Right ventricle myocardium inferior (tissue), 1 donor: Measurements from ENCODE around the gene PSMC3IP. TPM values are rescaled to one million over a fixed set of nuclear protein-coding genes. Genes with fewer than 3 reads are reported as not detected.
"Not testable (repeated sequence)": the region's sequence is repeated elsewhere in the genome, so short reads cannot be mapped to it uniquely, and the experiment has no call there.

Experiments
- ATAC-seq: fragments of 200-7000 bp; cut with Tn5 transposase; one replicate; pipeline ENCODE4 v1.9.1; 2020; ENCODE audit warnings: mild to moderate bottlenecking, moderate library complexity
- DNase-seq: peaks from one replicate; pipeline ENCODE4 v3.0.0; 2021; ENCODE audit errors: missing footprints
- intact Hi-C: fragments of 100-400 bp; cut with DNase I; formaldehyde crosslinking; loops from one replicate; pipeline ENCODE4 v1.11.0; 2022
- total RNA-seq: library from RNA; stranded (reverse); fragmentation: NEBNext Ultra II Directional; extraction: Animal tissue kit (Norgen Biotek cat#: 25700); gene quantifications from one replicate; pipeline ENCODE4 v1.2.1, GENCODE V29; 2021
- donor health status: DM: no; HTN: yes; CAD: no; lungs with severe emphysema.

The PSMC3IP gene
- total RNA-seq, 1 donor from 2014 or later, result 3.4 TPM

DNA sequence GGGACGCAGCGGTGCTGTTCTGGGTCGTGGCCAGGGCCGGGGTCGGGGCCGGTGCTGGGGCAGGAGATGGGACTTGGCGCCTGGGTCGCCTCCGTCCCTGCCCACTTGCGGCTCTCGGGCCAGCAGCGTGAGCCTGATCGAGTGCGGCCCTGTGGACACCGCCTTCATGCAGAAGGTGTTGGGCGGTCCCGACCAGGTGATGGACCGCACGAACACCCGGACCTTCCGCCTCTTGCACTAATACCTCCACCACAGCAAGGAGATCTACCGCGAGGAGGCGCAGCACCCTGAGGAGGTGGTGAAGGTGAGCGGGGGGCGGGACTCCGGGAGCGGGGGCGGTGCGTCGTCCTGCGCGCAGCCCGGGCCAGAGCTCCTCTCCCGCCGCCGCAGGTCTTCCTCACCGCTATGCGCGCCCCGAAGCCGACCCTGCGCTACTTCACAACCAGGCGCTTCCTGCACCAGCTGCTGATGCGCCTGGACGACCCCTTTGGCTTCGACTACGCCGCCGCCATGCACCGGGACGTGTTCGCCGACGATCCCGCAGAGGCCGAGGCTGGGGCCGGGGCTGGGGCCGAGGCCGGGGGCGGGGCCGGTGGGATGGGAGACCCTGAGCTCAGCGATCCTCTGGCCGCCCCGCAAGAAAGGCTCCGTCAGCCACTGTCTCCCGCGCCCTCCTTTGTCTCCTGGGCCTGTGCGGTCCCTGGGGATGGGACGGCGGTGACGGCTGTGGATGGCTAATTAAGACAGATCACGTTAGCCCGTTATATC, 29.3 kb downstream of the PSMC3IP start:
- intact Hi-C loops, result no loop called here
- DNase-seq, result peak; percentile 82
- ATAC-seq, result peak; percentile 48

DNA sequence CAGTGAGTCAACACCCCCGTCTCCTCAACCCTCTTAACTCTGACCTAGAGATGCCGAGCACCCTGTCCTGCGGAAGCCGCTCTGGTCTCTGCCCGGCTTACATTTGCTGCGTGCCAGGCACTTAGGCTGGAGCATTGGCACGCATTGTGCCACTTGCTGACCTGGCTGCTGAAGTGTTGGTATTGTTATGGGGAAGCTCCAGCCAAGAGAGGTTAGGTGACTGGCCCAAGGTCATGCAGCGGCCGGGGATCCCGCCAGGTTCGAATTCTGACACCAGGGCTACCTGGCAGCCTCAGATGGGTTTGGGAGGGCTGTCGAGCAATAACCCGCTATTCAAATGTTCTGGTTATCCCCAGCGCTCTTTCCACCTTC, 29.8 kb downstream of the PSMC3IP start:
- ATAC-seq (peak; percentile 75), DNase-seq (no peak)
- intact Hi-C loops, result no loop called here

GRCh38 chr17:42547001-42547461, 30.5 kb downstream of the PSMC3IP start:
- no peak for DNase-seq
- intact Hi-C loops, result no loop called here
- peak; percentile 4 for ATAC-seq

- ATAC-seq, DNase-seq, intact Hi-C loops: not testable (repeated sequence)
Measured at GRCh38 chr17:42545755-42546505, 31.6 kb downstream of the PSMC3IP start.

GRCh38 chr17:42544874-42545283, 32.6 kb downstream of the PSMC3IP start:
- intact Hi-C loops, result no loop called here
- DNase-seq (no peak), ATAC-seq (no peak)

DNA sequence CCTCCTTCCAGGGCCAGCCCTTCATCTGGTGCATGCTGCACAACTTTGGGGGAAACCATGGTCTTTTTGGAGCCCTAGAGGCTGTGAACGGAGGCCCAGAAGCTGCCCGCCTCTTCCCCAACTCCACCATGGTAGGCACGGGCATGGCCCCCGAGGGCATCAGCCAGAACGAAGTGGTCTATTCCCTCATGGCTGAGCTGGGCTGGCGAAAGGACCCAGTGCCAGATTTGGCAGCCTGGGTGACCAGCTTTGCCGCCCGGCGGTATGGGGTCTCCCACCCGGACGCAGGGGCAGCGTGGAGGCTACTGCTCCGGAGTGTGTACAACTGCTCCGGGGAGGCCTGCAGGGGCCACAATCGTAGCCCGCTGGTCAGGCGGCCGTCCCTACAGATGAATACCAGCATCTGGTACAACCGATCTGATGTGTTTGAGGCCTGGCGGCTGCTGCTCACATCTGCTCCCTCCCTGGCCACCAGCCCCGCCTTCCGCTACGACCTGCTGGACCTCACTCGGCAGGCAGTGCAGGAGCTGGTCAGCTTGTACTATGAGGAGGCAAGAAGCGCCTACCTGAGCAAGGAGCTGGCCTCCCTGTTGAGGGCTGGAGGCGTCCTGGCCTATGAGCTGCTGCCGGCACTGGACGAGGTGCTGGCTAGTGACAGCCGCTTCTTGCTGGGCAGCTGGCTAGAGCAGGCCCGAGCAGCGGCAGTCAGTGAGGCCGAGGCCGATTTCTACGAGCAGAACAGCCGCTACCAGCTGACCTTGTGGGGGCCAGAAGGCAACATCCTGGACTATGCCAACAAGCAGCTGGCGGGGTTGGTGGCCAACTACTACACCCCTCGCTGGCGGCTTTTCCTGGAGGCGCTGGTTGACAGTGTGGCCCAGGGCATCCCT, 34.1 kb downstream of the PSMC3IP start:
- intact Hi-C loops, result no loop called here
- DNase-seq, result peak; percentile 60
- no peak for ATAC-seq

GRCh38 chr17:42541041-42541833, 36.3 kb downstream of the PSMC3IP start:
- ATAC-seq (no peak), DNase-seq (no peak)
- intact Hi-C loops, result no loop called here

DNA sequence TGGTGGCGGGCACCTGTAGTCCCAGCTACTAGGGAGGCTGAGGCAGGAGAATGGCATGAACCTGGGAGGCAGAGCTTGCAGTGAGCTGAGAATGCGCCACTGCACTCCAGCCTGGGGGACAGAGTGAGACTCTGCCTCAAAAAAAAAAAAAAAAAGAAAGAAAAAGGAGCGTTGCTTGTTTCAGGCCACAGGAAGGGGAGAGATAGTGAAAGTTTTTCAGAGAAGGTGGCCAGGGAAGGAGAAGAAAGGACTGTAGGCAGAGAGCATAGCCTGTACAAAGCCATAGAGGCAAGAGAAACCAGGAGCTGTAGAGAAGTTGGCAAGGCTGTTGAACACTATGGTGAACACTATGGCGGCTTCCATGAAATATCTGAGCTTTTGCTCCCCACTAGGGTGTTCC, 37.0 kb downstream of the PSMC3IP start:
- ATAC-seq, DNase-seq, intact Hi-C loops: not testable (repeated sequence)

GRCh38 chr17:42538482-42538881, 39.0 kb downstream of the PSMC3IP start:
- DNase-seq (no peak), ATAC-seq (no peak)
- intact Hi-C loops, result no loop called here

GRCh38 chr17:42537826-42538451, 39.6 kb downstream of the PSMC3IP start:
- DNase-seq (no peak), ATAC-seq (no peak)
- intact Hi-C loops, result no loop called here

DNA sequence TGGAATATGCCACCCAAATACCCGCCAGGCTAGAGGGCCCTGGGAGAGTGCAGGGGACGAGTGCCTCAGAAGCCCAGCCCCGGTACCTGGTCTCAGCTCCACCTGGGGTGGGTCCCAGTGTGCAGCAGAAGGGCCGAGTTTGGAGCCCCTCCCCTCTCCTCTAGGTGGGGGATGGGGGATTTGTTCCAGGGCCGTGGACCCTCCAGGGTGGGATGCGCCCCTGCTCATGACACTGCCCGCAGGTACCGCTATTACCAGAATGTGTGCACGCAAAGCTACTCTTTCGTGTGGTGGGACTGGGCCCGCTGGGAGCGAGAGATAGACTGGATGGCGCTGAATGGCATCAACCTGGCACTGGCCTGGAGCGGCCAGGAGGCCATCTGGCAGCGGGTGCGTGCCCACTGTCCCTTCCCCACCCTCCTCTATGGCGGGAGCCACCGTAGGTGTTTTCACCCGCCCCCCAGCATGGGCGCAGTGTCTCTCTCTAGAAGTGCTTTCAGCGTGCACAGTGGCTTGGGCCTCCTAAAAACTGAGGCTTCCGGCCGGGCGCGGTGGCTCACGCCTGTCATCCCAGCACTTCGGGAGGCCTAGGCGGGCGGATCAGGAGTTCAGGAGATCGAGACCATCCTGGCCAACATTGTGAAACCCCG, 40.2 kb downstream of the PSMC3IP start:
- DNase-seq (no peak), ATAC-seq (peak; percentile 0)
- intact Hi-C loops, result no loop called here

DNA sequence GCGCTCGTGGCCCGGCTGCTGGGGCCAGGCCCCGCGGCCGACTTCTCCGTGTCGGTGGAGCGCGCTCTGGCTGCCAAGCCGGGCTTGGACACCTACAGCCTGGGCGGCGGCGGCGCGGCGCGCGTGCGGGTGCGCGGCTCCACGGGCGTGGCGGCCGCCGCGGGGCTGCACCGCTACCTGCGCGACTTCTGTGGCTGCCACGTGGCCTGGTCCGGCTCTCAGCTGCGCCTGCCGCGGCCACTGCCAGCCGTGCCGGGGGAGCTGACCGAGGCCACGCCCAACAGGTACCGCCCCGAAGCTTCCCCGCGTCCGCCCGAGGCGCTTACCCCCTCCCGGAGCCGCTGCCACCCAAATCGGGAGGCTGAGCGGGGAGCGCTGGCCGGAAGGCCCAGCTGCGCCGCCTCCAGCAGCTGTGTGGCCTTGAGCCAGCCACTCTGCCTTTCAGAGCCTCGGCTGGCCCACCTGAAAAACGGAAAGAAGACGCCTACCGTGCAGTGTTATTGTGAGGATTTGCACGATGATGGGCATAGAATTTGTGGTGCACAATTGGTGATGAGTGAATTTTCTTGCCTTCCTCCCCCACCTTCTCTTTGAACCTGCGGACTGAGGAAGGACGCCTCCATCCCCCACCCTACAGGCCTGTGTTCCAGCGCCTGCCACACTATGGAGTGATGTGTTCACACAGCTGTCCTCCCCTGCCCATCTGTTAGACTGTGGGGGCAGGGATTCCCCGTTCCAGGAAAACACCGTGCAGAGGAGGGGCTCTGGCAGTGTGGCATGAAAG, 41.0 kb downstream of the PSMC3IP start:
- intact Hi-C loops, result no loop called here
- peak; percentile 75 for ATAC-seq
- DNase-seq, result peak; percentile 92

GRCh38 chr17:42536048-42536371, 41.5 kb downstream of the PSMC3IP start, which contains the start of gene NAGLU:
Gene NAGLU, plus strand, starts transcription at chr17:42536241. Its CDS starts 32 bp downstream, at chr17:42536273.
- intact Hi-C loops, result no loop called here
- ATAC-seq, result peak; percentile 90
- DNase-seq, result peak; percentile 98

- intact Hi-C loops, result no loop called here
- no peak for DNase-seq
- ATAC-seq, result no peak
Measured at GRCh38 chr17:42535155-42536047, 42.1 kb downstream of the PSMC3IP start.

- DNase-seq, result peak; percentile 86
- intact Hi-C loops, result no loop called here
- peak; percentile 43 for ATAC-seq
Measured at GRCh38 chr17:42531455-42532354, 45.8 kb downstream of the PSMC3IP start.
